B cell (primary cell): Measurements from ENCODE around the gene TCP1. TPM values are rescaled to one million over a fixed set of nuclear protein-coding genes. Genes with fewer than 3 reads are reported as not detected.

Experiments
- ATAC-seq: fragments of 200-7000 bp; cut with Tn5 transposase; one replicate; pipeline ENCODE4 v1.10.0; 2021; ENCODE audit warnings: low read depth, mild to moderate bottlenecking, moderate number of reproducible peaks, moderate library complexity
- CTCF ChIA-PET: fragments of 350-600 bp; sonication (Branson Sonifier 250); formaldehyde crosslinking; loops from one replicate; lab custom pipeline; 2021; ENCODE audit warnings: antibody characterized with exemption, inconsistent platforms; lab: Charles Lee
- POLR2A ChIA-PET: fragments of 350-600 bp; sonication (Branson Sonifier 250); formaldehyde crosslinking; loops from one replicate; lab custom pipeline; 2021; ENCODE audit warnings: antibody characterized with exemption; lab: Charles Lee
- DNase-seq: peaks from one replicate; pipeline ENCODE4 v3.0.0; 2013
- H2AFZ ChIP-seq: 2 replicates; pipeline ENCODE4 v1.6.1; 2012; ENCODE audit warnings: mild to moderate bottlenecking, low read depth, low read length; ENCODE audit not compliant: insufficient read depth, poor library complexity, severe bottlenecking
- H3K27ac ChIP-seq, 2 donors: 1 replicate in 1 of 2; 2 replicates in 1 of 2; pipeline ENCODE4 v1.5.1; 2012 to 2013; ENCODE audit warnings: low read length in 2 of 2, mild to moderate bottlenecking in 2 of 2, moderate library complexity in 1 of 2
- H3K27me3 ChIP-seq, 4 experiments: fragments of 200-600 bp in 1 of 4; sonication (generic) in 1 of 4; replicated peaks in 1 of 4; 1 replicate in 2 of 4; 2 replicates in 2 of 4; pipeline versions ENCODE4 v1.6.1 to v1.7.0; 2013 to 2016; ENCODE audit warnings: low read length in 3 of 4, mild to moderate bottlenecking in 2 of 4, mixed read lengths in 1 of 4, moderate library complexity in 1 of 4; ENCODE audit not compliant: insufficient read depth in 4 of 4, control insufficient read depth in 3 of 4; ENCODE audit errors: control extremely low read depth in 1 of 4
- H3K36me3 ChIP-seq, 2 experiments: replicated peaks in 1 of 2; 1 replicate in 1 of 2; 2 replicates in 1 of 2; pipeline versions ENCODE4 v1.6.1 to v1.7.1; 2013; ENCODE audit warnings: low read length in 1 of 2; ENCODE audit not compliant: insufficient read depth in 2 of 2, control insufficient read depth in 1 of 2; ENCODE audit errors: control extremely low read depth in 1 of 2, extremely low read depth in 1 of 2
- H3K4me1 ChIP-seq, 2 donors: fragments of 200-600 bp in 1 of 2; sonication (generic) in 1 of 2; 1 replicate in 1 of 2; 2 replicates in 1 of 2; pipeline versions ENCODE4 v1.5.1 to v1.6.1; 2013 to 2017; ENCODE audit warnings: low read length in 2 of 2; ENCODE audit not compliant: control insufficient read depth in 2 of 2, insufficient read depth in 2 of 2
- H3K4me2 ChIP-seq: replicated peaks from 2 replicates; pipeline ENCODE3; 2012; ENCODE audit warnings: mild to moderate bottlenecking, low read depth, low read length; ENCODE audit not compliant: poor library complexity, severe bottlenecking
- H3K4me3 ChIP-seq, 5 experiments: fragments of 200-600 bp in 1 of 5; sonication (generic) in 1 of 5; 1 replicate in 3 of 5; 2 replicates in 2 of 5; pipeline versions ENCODE4 v1.5.1 to v1.7.0; 2011 to 2016; ENCODE audit warnings: low read length in 4 of 5, mild to moderate bottlenecking in 4 of 5, low read depth in 2 of 5, control low read depth in 1 of 5, moderate library complexity in 1 of 5; ENCODE audit not compliant: insufficient read depth in 1 of 5; ENCODE audit errors: control extremely low read depth in 1 of 5, extremely low read depth in 1 of 5
- H3K79me2 ChIP-seq: fragments of 200-600 bp; sonication (generic); one replicate; pipeline ENCODE4 v1.6.0; 2016; ENCODE audit warnings: low read length; ENCODE audit not compliant: control insufficient read depth, insufficient read depth
- H3K9ac ChIP-seq: fragments of 200-600 bp; sonication (generic); 2 replicates; pipeline ENCODE4 v1.6.1; 2017; ENCODE audit warnings: mild to moderate bottlenecking, low read length, moderate library complexity
- H3K9me3 ChIP-seq, 3 donors: one replicate each; pipeline versions ENCODE4 v1.6.1 to v1.7.1; 2013; ENCODE audit warnings: low read length in 2 of 3; ENCODE audit not compliant: control insufficient read depth in 2 of 3, insufficient read depth in 1 of 3; ENCODE audit errors: control extremely low read depth in 1 of 3
- H4K20me1 ChIP-seq: 2 replicates; pipeline ENCODE4 v1.6.0; 2012; ENCODE audit warnings: mild to moderate bottlenecking, low read length; ENCODE audit not compliant: insufficient read depth, control insufficient read depth, poor library complexity, severe bottlenecking
- H3K27ac Mint-ChIP-seq: one replicate; pipeline ENCODE4 v1.8.0; 2021; ENCODE audit warnings: mixed read lengths
- H3K27me3 Mint-ChIP-seq: one replicate; pipeline ENCODE4 v1.8.0; 2021; ENCODE audit warnings: mixed read lengths
- H3K4me1 Mint-ChIP-seq: one replicate; pipeline ENCODE4 v1.8.0; 2021; ENCODE audit warnings: mixed read lengths
- H3K4me3 Mint-ChIP-seq: one replicate; pipeline ENCODE4 v1.8.0; 2021; ENCODE audit warnings: mixed read lengths
- H3K9me3 Mint-ChIP-seq: one replicate; pipeline ENCODE4 v1.8.0; 2022; ENCODE audit warnings: mixed read lengths; ENCODE audit not compliant: insufficient read depth
- CTCF ChIP-seq: fragments of 200-600 bp; IDR thresholded peaks from one replicate; pipeline ENCODE4 v1.8.0; 2022; ENCODE audit warnings: antibody characterized with exemption, mild to moderate bottlenecking
- EZH2 ChIP-seq: IDR thresholded peaks from 2 replicates; pipeline ENCODE4 v1.6.1; 2012; ENCODE audit warnings: borderline replicate concordance, low read depth, mild to moderate bottlenecking, moderate library complexity, low read length; ENCODE audit not compliant: insufficient read depth, poor library complexity, severe bottlenecking
- WGBS: methylation state at CpG from one replicate; pipeline ENCODE4 v1.1.5; 2013; ENCODE audit warnings: missing lambda C conversion rate; ENCODE audit not compliant: insufficient coverage; 5-methylcytosine and 5-hydroxymethylcytosine counted together
- intact Hi-C: fragments of 100-400 bp; cut with micrococcal nuclease; formaldehyde crosslinking; loops from one replicate; pipeline ENCODE4 v1.10.0; 2022
- polyA plus RNA-seq: library from polyadenylated mRNA; depleted of rRNA; stranded (reverse); fragments of >200 nt; gene quantifications from 2 replicates; pipeline ENCODE4 v1.2.3, GENCODE V29; 2012
- total RNA-seq, 2 donors: library from RNA; stranded (reverse); fragments of 120-200 nt in 1 of 2; gene quantifications; 1 replicate in 1 of 2; 2 replicates in 1 of 2; pipeline versions ENCODE4 v1.2.3 to v1.2.4, GENCODE V29; 2013 to 2022

TCP1 gene
- total and polyA plus RNA-seq, 2 donors (not counting 1 experiment from before 2014, with no cell fraction given) = 63.8 to 137 TPM

GRCh38 chr6:159833556-159833955, 44.2 kb upstream of the TCP1 start:
- Histone ChIP-seq H3K4me2 (no peak overlapping the region), H3K9me3 (peaks cover 0 to 3% (median 0%) of the 10 kb centered on the region in 3 donors), H4K20me1 (no peaks in the 10 kb centered on the region), H3K27ac (no peak overlapping the region), H3K36me3 (no peaks in the 10 kb centered on the region), H3K27me3 (peaks cover 0 to 13% (median 0%) of the 10 kb centered on the region in 4 experiments), H3K79me2 (no peaks in the 10 kb centered on the region), H3K9ac (no peak overlapping the region), H3K4me3 (no peak overlapping the region), H3K4me1 (peaks cover 15 to 18% of the 10 kb centered on the region in 2 donors), H2AFZ (no peak overlapping the region)
- intact Hi-C loops = no loop called here
- 81% methylated on average over 2 of the region's 2 CpGs for WGBS
- no peak overlapping the region for H3K27ac Mint-ChIP-seq
- H3K4me1 Mint-ChIP-seq = peaks cover 10% of the 10 kb centered on the region
- no peak for ATAC-seq
- no peak overlapping the region for H3K4me3 Mint-ChIP-seq
- H3K27me3 Mint-ChIP-seq = peaks cover 12% of the 10 kb centered on the region
- POLR2A ChIA-PET = no interaction called here
- CTCF ChIA-PET = no interaction called here
- H3K9me3 Mint-ChIP-seq = no peaks in the 10 kb centered on the region
- TF ChIP-seq CTCF (no peak), EZH2 (no peak)
- no peak for DNase-seq

DNA sequence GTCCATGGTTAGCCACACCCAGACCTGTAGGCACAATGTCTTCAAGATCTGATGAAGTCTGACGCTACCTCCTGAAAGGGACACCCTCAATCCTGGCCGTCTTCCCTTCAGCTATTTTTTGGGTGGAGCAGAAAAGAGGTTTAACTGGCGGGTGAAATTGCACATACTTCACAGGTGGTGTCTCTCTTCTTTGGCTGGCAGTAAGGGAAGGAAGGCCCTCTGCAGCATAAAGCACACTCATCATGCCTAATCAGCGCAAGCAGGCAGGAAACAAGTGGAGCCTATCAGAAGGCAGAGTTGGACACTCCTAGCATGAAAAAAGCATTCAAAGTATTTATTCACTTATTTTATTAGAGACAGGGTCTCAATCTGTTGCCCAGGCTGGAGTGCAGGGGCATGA, 43.5 kb upstream of the TCP1 start:
- no CpG with 5 or more reads among the region's 4 CpGs for WGBS

More for the DNA sequence above, 43.5 kb upstream of the TCP1 start:
- Histone ChIP-seq H2AFZ (no peak overlapping the region), H4K20me1 (no peaks in the 10 kb centered on the region), H3K4me3 (no peak overlapping the region), H3K27me3 (peaks cover 0 to 13% (median 0%) of the 10 kb centered on the region in 4 experiments), H3K9ac (no peak overlapping the region), H3K9me3 (peaks cover 0 to 3% (median 0%) of the 10 kb centered on the region in 3 donors), H3K79me2 (no peaks in the 10 kb centered on the region), H3K4me2 (no peak overlapping the region), H3K27ac (no peak overlapping the region), H3K4me1 (peaks cover 15 to 18% of the 10 kb centered on the region in 2 donors), H3K36me3 (no peaks in the 10 kb centered on the region)
- intact Hi-C loops = no loop called here
- ATAC-seq = no peak
- ChIA-PET CTCF (no interaction called here), POLR2A (no interaction called here)
- Mint-ChIP-seq H3K27me3 (peaks cover 7% of the 10 kb centered on the region), H3K4me3 (no peak overlapping the region), H3K27ac (no peak overlapping the region), H3K9me3 (no peaks in the 10 kb centered on the region), H3K4me1 (peaks cover 10% of the 10 kb centered on the region)
- TF ChIP-seq CTCF (no peak), EZH2 (no peak)
- DNase-seq = no peak
